Thyroid gland (tissue), 4 donors: ENCODE results near the gene BSPRY. TPM values are rescaled to one million over a fixed set of nuclear protein-coding genes. Genes with fewer than 3 reads are reported as not detected.

ENCODE experiments used
- DNase-seq, 2 donors: peaks; one replicate each; pipeline ENCODE4 v3.0.0-alpha.2; 2019
- H3K27ac ChIP-seq, 3 donors: fragments of 200-600 bp; sonication (generic); 1 replicate in 2 of 3; 2 replicates in 1 of 3; pipeline ENCODE4 v1.5.1; 2016 to 2019; ENCODE audit warnings: mild to moderate bottlenecking in 1 of 3, moderate library complexity in 1 of 3
- H3K27me3 ChIP-seq: fragments of 200-600 bp; sonication (generic); one replicate; pipeline ENCODE4 v1.5.1; 2019
- H3K36me3 ChIP-seq, 2 donors: fragments of 200-600 bp; sonication (generic); one replicate each; pipeline ENCODE4 v1.5.1; 2016 to 2019
- H3K4me1 ChIP-seq, 2 donors: fragments of 200-600 bp; sonication (generic); one replicate each; pipeline ENCODE4 v1.5.1; 2017 to 2019
- H3K4me3 ChIP-seq, 3 donors: fragments of 200-600 bp; sonication (generic); replicated peaks in 1 of 3; 1 replicate in 2 of 3; 2 replicates in 1 of 3; pipeline ENCODE4 v1.5.1; 2016; ENCODE audit warnings: mild to moderate bottlenecking in 1 of 3
- H3K9me3 ChIP-seq: fragments of 200-600 bp; sonication (generic); one replicate; pipeline ENCODE4 v1.5.1; 2017
- POLR2A ChIP-seq, 2 donors: fragments of 450-650 bp; IDR thresholded peaks; one replicate each; pipeline ENCODE4 v1.6.1; 2017; ENCODE audit warnings: antibody characterized with exemption in 2 of 2, mild to moderate bottlenecking in 2 of 2, moderate library complexity in 1 of 2
- WGBS, 2 donors: methylation state at CpG; one replicate each; pipeline ENCODE4 v1.1.5; 2017; 5-methylcytosine and 5-hydroxymethylcytosine counted together
- intact Hi-C: fragments of 100-400 bp; cut with DNase I; formaldehyde crosslinking; loops from one replicate; pipeline ENCODE4 v1.15.1; 2023
- total RNA-seq, 4 donors: library from RNA; depleted of rRNA; stranded (reverse); fragments of >200 nt; gene quantifications; one replicate each; pipeline ENCODE4 v1.2.3, GENCODE V29; 2016
- TF ChIP-seq, protein P1 (sequence below), 6 experiments: fragments of 200-600 bp in 3 of 6; fragments of 450-650 bp in 3 of 6; sonication (generic) in 3 of 6; IDR thresholded peaks; one replicate each; pipeline ENCODE4 v1.5.1; 2016 to 2019; ENCODE audit warnings: antibody characterized with exemption in 6 of 6, mild to moderate bottlenecking in 2 of 6, inconsistent platforms in 1 of 6, moderate library complexity in 1 of 6

The BSPRY gene
- total RNA-seq, 4 donors from 2014 or later = 53.2 to 79.7 (median 67.1) TPM

DNA sequence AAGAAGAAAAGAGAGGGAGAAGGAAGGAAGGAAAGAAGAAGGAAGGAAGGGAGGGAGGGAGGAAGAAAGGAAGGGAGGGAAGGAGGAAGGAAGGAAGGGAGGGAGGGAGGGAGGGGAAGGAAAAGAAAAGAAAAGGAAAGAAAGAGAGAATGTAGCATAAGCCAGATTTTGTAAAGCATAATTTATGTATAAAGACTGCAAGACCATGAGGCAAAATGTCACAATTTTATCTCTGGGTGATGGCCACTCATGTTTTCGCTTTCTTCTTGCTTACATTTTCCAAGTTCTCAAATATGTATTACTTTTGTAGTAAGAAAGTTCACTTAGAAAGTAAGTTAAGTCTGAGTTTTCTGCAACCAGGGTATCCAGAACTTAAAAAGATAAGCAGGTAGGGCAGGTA lies 42.8 kb upstream of the BSPRY start:
- no peaks in the 10 kb centered on the region for H3K36me3 ChIP-seq
- no peaks in the 10 kb centered on the region for H3K9me3 ChIP-seq
- intact Hi-C loops = loop anchor here (10.0 kb wide), 1 partner anchor 348 kb away; no protein-coding TSS in a partner anchor
- H3K27me3 ChIP-seq = no peaks in the 10 kb centered on the region
- DNase-seq = no peak
- 96 to 98% methylated on average over 1 of the region's 1 CpG for WGBS, 2 donors
- TF ChIP-seq POLR2A (IDR thresholded peaks at IDR 0.05) = no peak
- TF ChIP-seq, protein P1, sequence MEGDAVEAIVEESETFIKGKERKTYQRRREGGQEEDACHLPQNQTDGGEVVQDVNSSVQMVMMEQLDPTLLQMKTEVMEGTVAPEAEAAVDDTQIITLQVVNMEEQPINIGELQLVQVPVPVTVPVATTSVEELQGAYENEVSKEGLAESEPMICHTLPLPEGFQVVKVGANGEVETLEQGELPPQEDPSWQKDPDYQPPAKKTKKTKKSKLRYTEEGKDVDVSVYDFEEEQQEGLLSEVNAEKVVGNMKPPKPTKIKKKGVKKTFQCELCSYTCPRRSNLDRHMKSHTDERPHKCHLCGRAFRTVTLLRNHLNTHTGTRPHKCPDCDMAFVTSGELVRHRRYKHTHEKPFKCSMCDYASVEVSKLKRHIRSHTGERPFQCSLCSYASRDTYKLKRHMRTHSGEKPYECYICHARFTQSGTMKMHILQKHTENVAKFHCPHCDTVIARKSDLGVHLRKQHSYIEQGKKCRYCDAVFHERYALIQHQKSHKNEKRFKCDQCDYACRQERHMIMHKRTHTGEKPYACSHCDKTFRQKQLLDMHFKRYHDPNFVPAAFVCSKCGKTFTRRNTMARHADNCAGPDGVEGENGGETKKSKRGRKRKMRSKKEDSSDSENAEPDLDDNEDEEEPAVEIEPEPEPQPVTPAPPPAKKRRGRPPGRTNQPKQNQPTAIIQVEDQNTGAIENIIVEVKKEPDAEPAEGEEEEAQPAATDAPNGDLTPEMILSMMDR (IDR thresholded peaks at IDR 0.05) = no peak
- no peak overlapping the region for H3K27ac ChIP-seq
- peaks cover 0 to 19% of the 10 kb centered on the region in 2 donors for H3K4me1 ChIP-seq
- no peak overlapping the region for H3K4me3 ChIP-seq

DNA sequence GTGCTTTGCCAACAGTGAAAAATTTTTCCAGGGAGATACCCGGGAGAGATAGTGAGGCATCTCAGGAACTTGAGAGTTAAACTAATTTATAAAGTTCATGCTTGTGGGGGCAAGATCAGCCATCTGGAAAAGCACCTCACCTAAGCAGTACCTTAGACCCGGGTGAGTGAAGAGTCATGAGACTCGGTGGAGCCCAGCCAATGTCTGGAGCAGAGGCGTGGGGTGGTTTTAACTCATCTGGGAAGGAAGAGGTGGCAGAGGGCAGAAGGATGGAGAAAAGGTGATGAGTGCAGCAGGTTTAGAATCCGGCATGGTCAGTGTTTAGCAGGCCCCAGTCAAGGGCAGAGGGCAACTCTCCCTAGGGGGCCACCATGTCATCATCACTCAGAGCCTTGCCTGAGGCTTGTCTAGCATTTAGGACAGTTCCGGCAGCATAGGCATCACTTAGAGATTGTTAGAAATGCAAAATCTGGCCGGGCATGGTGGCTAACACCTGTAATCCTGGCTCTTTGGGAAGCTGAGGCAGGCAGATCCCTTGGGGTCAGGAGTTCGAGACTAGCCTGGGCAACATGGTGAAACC lies 41.9 kb upstream of the BSPRY start:
- Histone ChIP-seq H3K27ac (no peak overlapping the region), H3K9me3 (no peaks in the 10 kb centered on the region), H3K4me3 (no peak overlapping the region), H3K27me3 (no peaks in the 10 kb centered on the region), H3K36me3 (no peaks in the 10 kb centered on the region), H3K4me1 (peaks cover 0 to 19% of the 10 kb centered on the region in 2 donors)
- WGBS, 2 donors = 46 to 47% methylated on average over 8 of the region's 8 CpGs
- peak; percentile 45 to 57 for DNase-seq
- no peak for TF ChIP-seq POLR2A (IDR thresholded peaks at IDR 0.05)
- TF ChIP-seq, protein P1 (IDR thresholded peaks at IDR 0.05) = no peak
- intact Hi-C loops = loop anchor here (10.0 kb wide), 1 partner anchor 347 kb away; no protein-coding TSS in a partner anchor

GRCh38 chr9:113309204-113309813 lies 40.0 kb upstream of the BSPRY start:
- TF ChIP-seq, protein P1 (IDR thresholded peaks at IDR 0.05) = peak in 5 of 6 experiments; percentile 13 to 81 (median 69)
- TF ChIP-seq POLR2A (IDR thresholded peaks at IDR 0.05) = no peak
- DNase-seq = peak; percentile 33 to 37
- no peak overlapping the region for H3K4me3 ChIP-seq
- 13 to 16% methylated on average over 2 of the region's 2 CpGs for WGBS, 2 donors
- H3K9me3 ChIP-seq = no peaks in the 10 kb centered on the region
- H3K4me1 ChIP-seq = peaks cover 0 to 19% of the 10 kb centered on the region in 2 donors
- H3K27me3 ChIP-seq = no peaks in the 10 kb centered on the region
- H3K36me3 ChIP-seq = no peaks in the 10 kb centered on the region
- no peak overlapping the region for H3K27ac ChIP-seq
- intact Hi-C loops = loop anchor here (10.0 kb wide), 1 partner anchor 345 kb away; no protein-coding TSS in a partner anchor

DNA sequence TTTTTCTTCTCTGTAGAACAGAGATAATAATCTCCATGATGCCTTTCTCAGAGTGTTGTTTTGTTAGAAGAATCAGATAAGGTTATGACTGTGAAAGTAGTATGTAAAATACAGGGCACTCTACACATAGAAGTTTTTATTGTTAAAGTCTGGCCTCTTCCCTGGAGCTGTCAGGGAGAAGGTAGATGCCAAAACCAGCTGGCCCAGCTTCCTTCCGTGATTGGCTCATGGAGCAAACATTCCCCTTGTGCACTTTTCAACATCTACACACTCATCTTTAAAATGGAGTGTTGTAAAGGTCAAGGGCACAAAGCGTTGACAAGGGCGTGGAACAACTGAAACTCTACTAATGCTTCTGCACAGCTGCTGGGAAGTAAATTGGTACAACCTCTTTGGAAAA lies 38.8 kb upstream of the BSPRY start:
- WGBS, 2 donors = 33 to 47% methylated on average over 3 of the region's 3 CpGs
- no peak overlapping the region for H3K27ac ChIP-seq
- no peaks in the 10 kb centered on the region for H3K9me3 ChIP-seq
- H3K36me3 ChIP-seq = no peaks in the 10 kb centered on the region
- peaks cover 0 to 19% of the 10 kb centered on the region in 2 donors for H3K4me1 ChIP-seq
- no peaks in the 10 kb centered on the region for H3K27me3 ChIP-seq
- H3K4me3 ChIP-seq = no peak overlapping the region
- intact Hi-C loops = no loop called here
- TF ChIP-seq, protein P1 (IDR thresholded peaks at IDR 0.05) = no peak
- peak; percentile 13 to 32 for DNase-seq

GRCh38 chr9:113311961-113312360 lies 37.4 kb upstream of the BSPRY start:
- H3K27me3 ChIP-seq = no peaks in the 10 kb centered on the region
- 79 to 82% methylated on average over 3 of the region's 3 CpGs for WGBS, 2 donors
- intact Hi-C loops = no loop called here
- no peak for DNase-seq
- TF ChIP-seq, protein P1 (IDR thresholded peaks at IDR 0.05) = no peak
- no peaks in the 10 kb centered on the region for H3K36me3 ChIP-seq
- H3K9me3 ChIP-seq = no peaks in the 10 kb centered on the region
- no peak overlapping the region for H3K27ac ChIP-seq
- H3K4me3 ChIP-seq = no peak overlapping the region
- peaks cover 0 to 18% of the 10 kb centered on the region in 2 donors for H3K4me1 ChIP-seq
